GM19043 (cell line): ENCODE data around the gene SCD.

ENCODE experiments used
- ATAC-seq: cut with Tn5 transposase; IDR thresholded peaks from one replicate; pipeline ENCODE4 v1.9.1; 2021; ENCODE audit warnings: low read depth; ENCODE audit not compliant: unreplicated experiment

Gene SCD

GRCh38 chr10:100391163-100392002, 44.4 kb downstream of the SCD start:
- no peak for ATAC-seq

DNA sequence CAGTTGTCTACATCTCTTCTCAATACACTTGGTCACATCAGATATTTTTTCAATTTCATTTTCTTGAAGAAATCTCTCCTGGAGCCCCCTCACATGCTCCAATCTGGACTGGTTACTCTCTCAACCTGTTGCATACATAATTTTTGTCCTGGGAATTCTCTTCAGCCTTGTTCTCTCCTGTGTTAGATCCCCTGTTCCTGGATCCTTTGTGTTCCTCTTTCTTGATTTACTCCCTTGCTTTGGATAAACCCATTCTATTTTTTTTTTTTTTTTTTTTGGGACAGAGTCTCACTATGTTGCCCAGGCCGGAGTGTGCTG, 45.6 kb downstream of the SCD start:
- no peak for ATAC-seq

DNA sequence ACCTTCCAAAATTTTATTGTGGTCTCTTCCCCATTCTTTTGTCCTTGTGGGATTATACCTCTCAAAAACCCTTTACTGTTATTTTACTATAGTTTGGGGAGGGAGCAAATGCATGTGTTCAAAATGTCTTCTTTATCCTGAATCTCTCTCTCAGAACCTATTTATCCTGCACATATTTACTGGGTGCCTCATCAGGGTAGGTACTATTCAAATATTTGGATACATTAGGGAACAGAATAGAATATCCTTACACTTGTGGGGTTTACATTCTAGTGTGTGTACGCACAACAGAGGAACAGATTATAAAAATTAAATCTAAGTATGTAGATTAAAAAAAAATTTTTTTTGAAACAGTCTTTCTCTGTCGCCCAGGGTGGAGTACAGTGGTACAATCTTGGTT, 48.6 kb downstream of the SCD start:
- ATAC-seq = no peak

- no peak for ATAC-seq
Observed at GRCh38 chr10:100396605-100397004, 49.6 kb downstream of the SCD start.

GRCh38 chr10:100401631-100402328, 54.7 kb downstream of the SCD start:
- ATAC-seq = no peak

DNA sequence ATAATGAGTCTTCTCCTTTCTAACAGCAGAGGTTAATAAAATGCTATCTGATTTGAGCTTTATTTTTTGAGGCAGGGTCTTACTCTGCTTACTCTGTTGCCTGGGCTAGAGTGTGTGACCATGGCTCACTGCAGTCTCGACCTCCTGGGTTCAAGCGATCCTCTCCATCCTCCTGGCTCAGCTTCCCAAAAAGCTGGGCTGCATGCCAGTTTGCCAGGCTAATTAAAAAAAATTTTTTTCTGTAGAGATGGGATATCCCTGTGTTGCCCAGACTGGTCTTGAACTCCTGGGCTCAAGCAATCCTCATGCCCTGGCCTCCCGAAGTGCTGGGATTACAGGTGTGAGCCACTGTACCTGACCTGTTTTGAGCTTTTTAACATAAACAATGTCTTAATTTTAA, 56.7 kb downstream of the SCD start:
- no peak for ATAC-seq

DNA sequence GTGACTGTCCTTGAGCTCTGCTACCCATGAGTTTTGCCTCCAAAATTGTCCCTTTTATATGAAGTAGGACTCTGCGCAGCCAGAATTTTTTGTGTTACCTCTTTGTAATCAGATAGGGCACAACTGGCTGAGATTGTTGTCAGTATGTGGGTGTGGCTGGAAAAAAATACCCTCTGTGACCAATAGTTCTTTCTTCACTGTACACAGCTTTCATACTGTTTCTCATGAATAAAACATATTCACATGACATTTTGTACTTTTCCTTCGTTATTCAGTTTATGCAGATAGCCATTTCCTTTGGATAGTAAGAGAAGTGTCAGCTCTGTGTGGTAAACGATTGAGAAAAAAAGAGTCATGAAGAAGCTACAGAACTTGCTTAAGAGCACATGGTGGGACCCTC, 66.1 kb downstream of the SCD start:
- no peak for ATAC-seq
